OCI-LY3 (cell line): ENCODE data around the gene CYP1A2.
A peak's percentile ranks its signal among the peaks of the same experiment; 100 is the strongest.

Experiments used
- H2AFZ ChIP-seq: fragments of 200-600, 300-600 bp; shearing (Covaris generic); 2 replicates; pipeline ENCODE4 v1.6.0; 2014; ENCODE audit warnings: antibody characterized with exemption, low read depth, low read length
- H3K27ac ChIP-seq: fragments of 200-600, 300-600 bp; sonication (generic); 2 replicates; pipeline ENCODE4 v1.5.1; 2014; ENCODE audit warnings: mild to moderate bottlenecking, low read length, moderate library complexity, mixed read lengths
- H3K27me3 ChIP-seq: fragments of 200-600, 300-600 bp; sonication (generic); 2 replicates; pipeline ENCODE4 v1.6.1; 2014; ENCODE audit warnings: low read depth, low read length, mixed read lengths
- H3K36me3 ChIP-seq: fragments of 200-600, 300-600 bp; sonication (generic); replicated peaks from 2 replicates; pipeline ENCODE3; 2014; ENCODE audit warnings: low read depth, low read length, mixed read lengths
- H3K4me1 ChIP-seq: fragments of 300-600, 200-600 bp; sonication (generic); 2 replicates; pipeline ENCODE4 v1.6.1; 2014; ENCODE audit warnings: low read length, mixed read lengths
- H3K4me2 ChIP-seq: fragments of 200-600, 300-600 bp; sonication (generic); 2 replicates; pipeline ENCODE4 v1.6.1; 2014; ENCODE audit warnings: low read length, mixed read lengths
- H3K4me3 ChIP-seq: fragments of 300-600, 200-600 bp; sonication (generic); 2 replicates; pipeline ENCODE4 v1.5.1; 2014; ENCODE audit warnings: antibody characterized with exemption, mild to moderate bottlenecking, low read length, moderate library complexity
- H3K79me2 ChIP-seq: fragments of 300-600, 200-600 bp; shearing (Covaris generic); 2 replicates; pipeline ENCODE4 v1.6.1; 2014; ENCODE audit warnings: mild to moderate bottlenecking, low read length, mixed read lengths
- H3K9ac ChIP-seq: fragments of 300-600, 200-600 bp; shearing (Covaris generic); 2 replicates; pipeline ENCODE4 v1.6.0; 2014; ENCODE audit warnings: mild to moderate bottlenecking, low read length, moderate library complexity
- H3K9me3 ChIP-seq: fragments of 200-600, 300-600 bp; shearing (Covaris generic); 2 replicates; pipeline ENCODE4 v1.6.1; 2014; ENCODE audit warnings: low read length, mixed read lengths; ENCODE audit not compliant: insufficient read depth
- H4K20me1 ChIP-seq: fragments of 200-600, 300-600 bp; sonication (generic); 2 replicates; pipeline ENCODE4 v1.6.1; 2016; ENCODE audit warnings: low read length, mixed read lengths; ENCODE audit not compliant: insufficient read depth
- EZH2phosphoT487 ChIP-seq: fragments of 200-600 bp; shearing (Covaris generic); IDR thresholded peaks from 2 replicates; pipeline ENCODE4 v1.6.1; 2018; ENCODE audit warnings: antibody characterized with exemption, mixed run types, low read depth
- TF ChIP-seq, protein P1 (sequence below): fragments of 200-600, 300-600 bp; sonication (generic); IDR thresholded peaks from 2 replicates; pipeline ENCODE4 v1.5.1; 2014; ENCODE audit warnings: antibody characterized with exemption, low read length, low read depth

CYP1A2 gene

DNA sequence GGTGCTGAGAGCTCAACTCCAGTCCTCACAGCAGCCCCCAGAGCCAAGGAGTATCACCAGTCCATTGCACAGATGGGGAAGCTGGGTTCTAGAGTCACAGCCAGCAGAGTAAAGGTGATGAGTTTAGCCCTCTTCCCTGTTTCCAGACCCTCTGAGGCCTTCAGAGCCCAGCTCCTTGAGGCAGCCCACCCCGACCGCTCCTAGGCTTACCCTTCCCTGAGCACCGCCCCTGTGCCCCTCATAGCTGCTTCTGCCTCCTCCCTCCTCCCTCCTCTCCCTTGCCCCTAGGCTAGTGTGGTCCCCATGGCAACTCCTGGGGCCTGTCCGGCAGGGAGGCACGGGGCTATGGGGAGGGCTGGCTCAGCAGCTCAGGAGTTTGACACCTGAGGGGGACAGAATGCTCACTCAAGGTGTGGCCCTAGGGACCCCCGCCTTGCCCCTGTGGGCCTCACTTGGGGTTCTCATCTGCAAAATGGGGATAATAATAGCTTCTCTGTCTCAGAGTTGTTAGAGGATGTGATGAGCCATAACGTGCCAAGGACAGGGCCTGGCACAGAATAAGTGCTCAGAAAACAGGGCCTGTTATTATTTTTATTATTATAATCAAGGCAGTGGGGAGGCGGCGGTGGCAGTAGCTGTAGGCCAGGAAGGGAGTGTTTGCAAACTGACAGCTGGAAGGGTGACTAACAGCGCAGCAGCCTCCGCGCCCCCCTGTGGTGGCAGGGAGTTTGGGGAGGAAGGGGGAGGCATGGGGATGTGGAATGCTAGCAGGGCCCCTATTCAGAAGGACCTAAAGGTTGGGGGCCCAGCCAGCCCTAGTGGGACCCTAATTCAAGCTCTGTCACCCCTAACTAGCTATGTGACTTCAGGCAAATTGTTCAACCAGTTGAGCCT lies 44.7 kb downstream of the CYP1A2 start:
- Histone ChIP-seq H3K4me1 (peaks cover 98% of the 10 kb centered on the region), H3K79me2 (peaks cover 100% of the 10 kb centered on the region), H3K36me3 (peaks cover 75% of the 10 kb centered on the region), H4K20me1 (peaks cover 72% of the 10 kb centered on the region), H2AFZ (no peak overlapping the region), H3K27me3 (no peaks in the 10 kb centered on the region), H3K9me3 (no peaks in the 10 kb centered on the region; the same call in 1 of the 2 replicates), H3K4me3 (peak overlapping the region; percentile 93), H3K4me2 (peak overlapping the region; percentile 100), H3K9ac (peak overlapping the region; percentile 99), H3K27ac (peak overlapping the region; percentile 97)
- no peak for TF ChIP-seq EZH2phosphoT487
- TF ChIP-seq, protein P1, sequence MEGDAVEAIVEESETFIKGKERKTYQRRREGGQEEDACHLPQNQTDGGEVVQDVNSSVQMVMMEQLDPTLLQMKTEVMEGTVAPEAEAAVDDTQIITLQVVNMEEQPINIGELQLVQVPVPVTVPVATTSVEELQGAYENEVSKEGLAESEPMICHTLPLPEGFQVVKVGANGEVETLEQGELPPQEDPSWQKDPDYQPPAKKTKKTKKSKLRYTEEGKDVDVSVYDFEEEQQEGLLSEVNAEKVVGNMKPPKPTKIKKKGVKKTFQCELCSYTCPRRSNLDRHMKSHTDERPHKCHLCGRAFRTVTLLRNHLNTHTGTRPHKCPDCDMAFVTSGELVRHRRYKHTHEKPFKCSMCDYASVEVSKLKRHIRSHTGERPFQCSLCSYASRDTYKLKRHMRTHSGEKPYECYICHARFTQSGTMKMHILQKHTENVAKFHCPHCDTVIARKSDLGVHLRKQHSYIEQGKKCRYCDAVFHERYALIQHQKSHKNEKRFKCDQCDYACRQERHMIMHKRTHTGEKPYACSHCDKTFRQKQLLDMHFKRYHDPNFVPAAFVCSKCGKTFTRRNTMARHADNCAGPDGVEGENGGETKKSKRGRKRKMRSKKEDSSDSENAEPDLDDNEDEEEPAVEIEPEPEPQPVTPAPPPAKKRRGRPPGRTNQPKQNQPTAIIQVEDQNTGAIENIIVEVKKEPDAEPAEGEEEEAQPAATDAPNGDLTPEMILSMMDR = peak; percentile 58

GRCh38 chr15:74794248-74794969 lies 45.8 kb downstream of the CYP1A2 start:
- Histone ChIP-seq H4K20me1 (peaks cover 83% of the 10 kb centered on the region), H3K9ac (peak overlapping the region; percentile 7), H3K4me2 (peak overlapping the region; percentile 30), H3K36me3 (peaks cover 78% of the 10 kb centered on the region), H3K27ac (peak overlapping the region; percentile 97), H3K79me2 (peaks cover 100% of the 10 kb centered on the region), H3K27me3 (no peaks in the 10 kb centered on the region), H3K4me3 (no peak overlapping the region), H2AFZ (no peak overlapping the region), H3K4me1 (peaks cover 98% of the 10 kb centered on the region), H3K9me3 (no peaks in the 10 kb centered on the region)
- no peak for TF ChIP-seq EZH2phosphoT487
- TF ChIP-seq, protein P1 = no peak

- H3K9me3 ChIP-seq = no peaks in the 10 kb centered on the region
- peak overlapping the region; percentile 7; the same call in 1 of the 2 replicates for H3K9ac ChIP-seq
- peaks cover 98% of the 10 kb centered on the region for H3K4me1 ChIP-seq
- peaks cover 78% of the 10 kb centered on the region for H3K36me3 ChIP-seq
- TF ChIP-seq, protein P1 = no peak
- TF ChIP-seq EZH2phosphoT487 = no peak
- H3K4me3 ChIP-seq = no peak overlapping the region
- peak overlapping the region; percentile 30 for H3K4me2 ChIP-seq
- no peaks in the 10 kb centered on the region for H3K27me3 ChIP-seq
- peaks cover 100% of the 10 kb centered on the region for H3K79me2 ChIP-seq
- peaks cover 88% of the 10 kb centered on the region for H4K20me1 ChIP-seq
- H3K27ac ChIP-seq = peak overlapping the region; percentile 97
- no peak overlapping the region for H2AFZ ChIP-seq
Observed at GRCh38 chr15:74794970-74795349, 46.3 kb downstream of the CYP1A2 start.
